ENCODE data around the gene FGFR4. TPM values are rescaled to one million over a fixed set of nuclear protein-coding genes. Genes with fewer than 3 reads are reported as not detected.

FGFR4 gene
- total and polyA plus RNA-seq, 2 of the 8 experiments (the other 6 are each of a cell fraction or from before 2014, with no cell fraction given), result 61.4 to 88.4 TPM

DNA sequence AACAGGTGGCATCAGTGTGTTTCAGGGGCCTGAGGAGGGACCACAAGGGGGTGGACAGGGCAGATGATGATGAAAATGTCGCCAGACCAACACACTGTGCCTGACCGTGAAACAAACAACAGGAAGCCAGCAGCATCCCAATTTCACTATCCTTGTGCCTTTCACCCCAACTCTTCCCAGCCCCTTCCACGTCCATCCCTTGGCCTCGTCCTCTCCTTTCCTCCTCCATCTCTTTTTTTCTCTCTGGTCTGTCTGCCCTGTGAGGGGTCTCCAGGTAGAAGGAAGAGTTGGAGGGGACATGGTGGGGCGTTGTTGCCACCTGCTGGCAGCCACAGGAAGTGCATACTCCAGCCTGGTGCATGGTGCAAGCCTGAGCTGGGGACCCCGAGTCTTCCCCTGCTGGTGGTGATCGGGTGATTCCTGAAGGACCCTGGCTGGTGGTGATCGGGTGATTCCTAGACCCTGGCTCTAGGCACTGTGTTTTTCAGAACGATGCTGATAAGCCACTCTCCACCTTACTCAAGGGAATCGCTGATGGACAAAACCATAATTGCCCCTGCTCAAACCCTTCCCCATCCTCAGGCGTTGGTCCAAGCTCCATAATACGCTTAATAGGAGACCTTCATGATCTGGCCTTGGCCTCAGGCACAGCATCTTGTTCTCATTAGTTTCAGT lies 25.1 kb downstream of the FGFR4 start (continued):
- TF ChIP-seq RXRA (IDR thresholded peaks at IDR 0.05; ENCODE audit: insufficient read depth, low read depth, low read length) (no peak), NANOG (IDR thresholded peaks at IDR 0.05; ENCODE audit: insufficient read depth, low read depth, low read length, poor library complexity, severe bottlenecking) (no peak), KDM4A (IDR thresholded peaks at IDR 0.05; ENCODE audit: low read depth, low read length, severe bottlenecking) (no peak), SIX5 (IDR thresholded peaks at IDR 0.05; ENCODE audit: low read depth, low read length) (no peak), EP300 (IDR thresholded peaks at IDR 0.05; ENCODE audit: borderline replicate concordance in 1 of 2, low read depth in 2 of 2, low read length in 2 of 2) (no peak), BRCA1 (IDR thresholded peaks at IDR 0.05; ENCODE audit: low read depth, low read length) (no peak), SP1 (IDR thresholded peaks at IDR 0.05; ENCODE audit: low read depth, low read length) (no peak), SRF (IDR thresholded peaks at IDR 0.05; ENCODE audit: low read depth, low read length) (no peak), SP4 (IDR thresholded peaks at IDR 0.05; ENCODE audit: low read length) (no peak), TAF7 (optimal IDR thresholded peaks at IDR 0.05; ENCODE audit: borderline replicate concordance, low read depth, low read length) (no peak), ASH2L (IDR thresholded peaks at IDR 0.05; ENCODE audit: low read length) (no peak), KDM5A (IDR thresholded peaks at IDR 0.05; ENCODE audit: low read length) (no peak), BACH1 (IDR thresholded peaks at IDR 0.05; ENCODE audit: low read length) (no peak), TEAD4 (IDR thresholded peaks at IDR 0.05; ENCODE audit: low read depth, low read length) (no peak), CTBP2 (IDR thresholded peaks at IDR 0.05; ENCODE audit: borderline replicate concordance, insufficient read depth, insufficient read length, low read length) (no peak), POLR2AphosphoS5 (IDR thresholded peaks at IDR 0.05; ENCODE audit: low read depth, low read length) (no peak)
- TF ChIP-seq, protein P1, sequence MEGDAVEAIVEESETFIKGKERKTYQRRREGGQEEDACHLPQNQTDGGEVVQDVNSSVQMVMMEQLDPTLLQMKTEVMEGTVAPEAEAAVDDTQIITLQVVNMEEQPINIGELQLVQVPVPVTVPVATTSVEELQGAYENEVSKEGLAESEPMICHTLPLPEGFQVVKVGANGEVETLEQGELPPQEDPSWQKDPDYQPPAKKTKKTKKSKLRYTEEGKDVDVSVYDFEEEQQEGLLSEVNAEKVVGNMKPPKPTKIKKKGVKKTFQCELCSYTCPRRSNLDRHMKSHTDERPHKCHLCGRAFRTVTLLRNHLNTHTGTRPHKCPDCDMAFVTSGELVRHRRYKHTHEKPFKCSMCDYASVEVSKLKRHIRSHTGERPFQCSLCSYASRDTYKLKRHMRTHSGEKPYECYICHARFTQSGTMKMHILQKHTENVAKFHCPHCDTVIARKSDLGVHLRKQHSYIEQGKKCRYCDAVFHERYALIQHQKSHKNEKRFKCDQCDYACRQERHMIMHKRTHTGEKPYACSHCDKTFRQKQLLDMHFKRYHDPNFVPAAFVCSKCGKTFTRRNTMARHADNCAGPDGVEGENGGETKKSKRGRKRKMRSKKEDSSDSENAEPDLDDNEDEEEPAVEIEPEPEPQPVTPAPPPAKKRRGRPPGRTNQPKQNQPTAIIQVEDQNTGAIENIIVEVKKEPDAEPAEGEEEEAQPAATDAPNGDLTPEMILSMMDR (IDR thresholded peaks at IDR 0.05; ENCODE audit: control extremely low read depth in 1 of 3, insufficient read depth in 1 of 3, low read depth in 1 of 3, low read length in 3 of 3), result peak in 2 of 3 experiments; percentile 99 to 100; a peak in 3 of 4 replicates
- TF ChIP-seq, protein P2, sequence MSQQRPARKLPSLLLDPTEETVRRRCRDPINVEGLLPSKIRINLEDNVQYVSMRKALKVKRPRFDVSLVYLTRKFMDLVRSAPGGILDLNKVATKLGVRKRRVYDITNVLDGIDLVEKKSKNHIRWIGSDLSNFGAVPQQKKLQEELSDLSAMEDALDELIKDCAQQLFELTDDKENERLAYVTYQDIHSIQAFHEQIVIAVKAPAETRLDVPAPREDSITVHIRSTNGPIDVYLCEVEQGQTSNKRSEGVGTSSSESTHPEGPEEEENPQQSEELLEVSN (IDR thresholded peaks at IDR 0.05), result 0 out of 2 replicates have a peak, but pooled peaks have one; percentile 10
- TF ChIP-seq, protein P3, sequence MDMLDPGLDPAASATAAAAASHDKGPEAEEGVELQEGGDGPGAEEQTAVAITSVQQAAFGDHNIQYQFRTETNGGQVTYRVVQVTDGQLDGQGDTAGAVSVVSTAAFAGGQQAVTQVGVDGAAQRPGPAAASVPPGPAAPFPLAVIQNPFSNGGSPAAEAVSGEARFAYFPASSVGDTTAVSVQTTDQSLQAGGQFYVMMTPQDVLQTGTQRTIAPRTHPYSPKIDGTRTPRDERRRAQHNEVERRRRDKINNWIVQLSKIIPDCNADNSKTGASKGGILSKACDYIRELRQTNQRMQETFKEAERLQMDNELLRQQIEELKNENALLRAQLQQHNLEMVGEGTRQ (IDR thresholded peaks at IDR 0.05; ENCODE audit: low read length), result no peak
- TF ChIP-seq, protein P4, sequence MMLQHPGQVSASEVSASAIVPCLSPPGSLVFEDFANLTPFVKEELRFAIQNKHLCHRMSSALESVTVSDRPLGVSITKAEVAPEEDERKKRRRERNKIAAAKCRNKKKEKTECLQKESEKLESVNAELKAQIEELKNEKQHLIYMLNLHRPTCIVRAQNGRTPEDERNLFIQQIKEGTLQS (IDR thresholded peaks at IDR 0.05; ENCODE audit: insufficient read depth, low read depth, low read length), result no peak
